NCI-H2107 (cell line): ENCODE measurements around the gene RBM43.
"Not testable (repeated sequence)": the region's sequence is repeated elsewhere in the genome, so short reads cannot be mapped to it uniquely, and the experiment has no call there.

ENCODE experiments used
- DNase-seq: peaks from one replicate; lab custom pipeline; 2025; lab: John Stamatoyannopoulos, UW

Gene RBM43

DNA sequence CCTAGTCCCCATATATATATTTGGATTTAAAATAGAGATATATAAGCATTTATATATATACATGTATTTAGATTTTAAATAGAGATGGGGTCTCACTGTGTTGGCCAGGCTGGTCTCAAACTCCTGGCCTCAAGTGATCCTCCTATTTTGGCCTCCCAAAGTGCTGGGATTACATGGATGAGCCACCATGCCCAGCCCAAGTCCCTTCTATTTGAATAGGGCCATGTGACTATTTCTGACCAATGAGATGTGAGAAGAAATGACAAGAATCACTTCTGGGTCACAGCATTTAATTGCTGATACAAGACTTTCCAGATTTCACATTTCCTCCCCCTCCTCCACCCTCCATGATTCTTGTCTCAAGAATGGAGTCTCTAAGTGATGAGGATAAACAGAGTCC, 6.4 kb upstream of the RBM43 start:
- DNase-seq, result no peak

DNA sequence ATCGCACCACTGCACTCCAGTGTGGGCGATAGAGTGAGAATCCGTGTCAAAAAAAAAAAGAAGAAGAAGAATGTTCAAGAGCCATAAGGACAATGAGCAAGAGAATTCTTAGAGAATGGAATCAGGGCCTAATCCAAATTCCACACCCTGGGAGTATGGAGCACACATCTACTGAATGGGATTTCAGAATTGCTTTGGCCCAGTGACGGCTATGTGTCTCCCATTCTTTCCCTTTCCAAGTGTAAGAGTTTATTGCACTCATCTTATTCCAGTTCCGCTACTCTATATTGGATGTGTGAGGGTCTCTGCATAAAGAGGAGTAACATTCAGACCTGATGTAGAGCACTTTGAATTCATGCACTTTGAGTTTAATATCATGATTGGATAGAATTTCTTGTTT, 5.9 kb upstream of the RBM43 start:
- DNase-seq, result no peak

- DNase-seq, result no peak
Observed at GRCh38 chr2:151265991-151266390, 4.3 kb upstream of the RBM43 start.

DNA sequence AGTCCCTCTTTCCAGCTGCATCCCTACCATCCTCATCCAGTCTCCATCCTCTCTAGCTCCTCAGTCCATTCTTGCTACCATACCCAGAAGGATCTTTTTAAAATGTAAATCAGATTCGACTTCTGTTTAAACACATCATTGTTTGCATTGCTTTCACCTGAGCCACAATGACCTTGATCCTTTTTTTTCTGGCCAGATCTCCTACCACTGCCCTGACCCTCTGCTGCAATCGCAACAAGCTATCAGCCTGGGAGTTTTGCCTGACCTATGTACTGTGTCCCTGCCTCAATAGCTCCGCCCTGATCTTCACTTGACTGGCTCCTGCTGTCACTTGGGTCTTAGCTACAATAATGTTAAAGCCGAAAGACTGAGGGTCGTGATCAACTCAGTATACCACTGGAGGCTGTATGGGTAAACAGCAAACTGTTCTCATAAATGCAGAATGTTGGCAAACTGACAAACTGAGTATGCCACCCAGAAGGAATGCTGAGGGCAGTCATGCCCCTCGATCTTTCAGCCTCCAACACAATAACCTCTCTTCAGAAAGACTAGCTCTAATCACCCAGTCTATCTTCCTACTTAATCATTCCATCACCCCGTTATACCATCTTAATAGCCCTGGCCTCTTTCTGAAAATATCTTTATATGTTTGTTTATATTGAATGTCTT, 2.6 kb upstream of the RBM43 start:
- no peak for DNase-seq

DNA sequence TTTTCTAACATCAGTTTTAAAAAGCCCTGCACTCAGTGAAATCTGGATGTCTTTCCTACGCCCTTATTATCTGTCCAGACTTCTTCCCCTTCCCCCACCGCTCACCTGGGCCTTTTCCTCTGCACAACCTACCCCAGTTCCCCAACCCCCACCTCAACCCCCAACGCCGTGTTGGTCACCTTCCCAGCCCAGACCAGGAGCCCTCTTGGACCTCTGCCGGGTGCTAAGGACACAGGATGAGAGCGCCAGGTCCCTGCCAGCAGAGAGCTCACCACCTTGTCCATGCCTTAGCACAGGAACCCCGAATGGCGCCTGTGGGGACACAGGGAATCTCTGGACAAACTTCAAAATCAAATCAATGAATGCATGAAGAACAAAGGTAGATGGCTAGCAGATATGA, 966 bp upstream of the RBM43 start:
- no peak for DNase-seq

DNA sequence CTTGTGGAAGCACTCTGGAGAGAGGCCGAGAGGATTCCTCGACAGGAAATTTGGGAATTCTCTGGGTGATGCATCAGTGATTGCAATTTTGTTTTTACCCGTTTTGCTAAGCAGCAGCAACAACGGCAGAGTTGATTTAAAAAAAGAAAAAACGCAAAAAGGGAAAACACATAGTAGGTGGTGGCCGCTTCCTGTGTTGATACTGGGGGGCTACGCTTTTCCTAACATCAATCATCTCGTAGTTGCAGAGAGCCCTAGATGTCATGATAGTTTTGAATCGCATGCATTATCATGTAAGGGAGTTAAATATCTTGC, 271 bp upstream of the RBM43 start:
- DNase-seq, result no peak

DNA sequence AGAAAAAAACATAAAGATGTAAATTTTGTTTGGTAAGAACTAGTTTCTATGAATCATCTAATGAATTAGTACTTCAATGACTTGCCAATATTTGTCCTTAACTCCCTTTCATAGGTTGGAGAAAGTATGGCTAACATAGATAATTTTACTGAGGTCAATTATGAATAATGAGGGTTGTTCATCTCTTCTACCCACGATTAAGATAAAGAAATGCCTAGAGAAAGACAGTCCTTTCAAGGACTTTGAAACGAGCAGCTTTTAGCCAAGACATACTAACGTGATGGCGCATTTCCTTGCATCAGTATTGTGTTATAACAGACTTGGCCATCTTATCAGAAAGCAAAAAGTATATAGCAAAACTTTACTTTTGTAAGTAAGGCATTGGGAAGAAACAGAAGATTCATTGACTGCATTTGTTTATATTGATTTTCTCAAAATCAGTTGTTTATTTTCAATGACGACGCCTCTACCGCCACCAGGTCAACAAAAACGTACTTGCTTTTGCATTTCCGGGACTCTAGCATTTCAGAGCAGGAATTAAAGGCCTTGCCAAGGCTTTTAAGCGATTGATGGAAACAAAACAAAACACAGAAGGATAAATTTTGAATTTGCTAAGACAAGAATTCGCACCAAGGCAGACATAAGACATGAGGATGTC, 961 bp downstream of the RBM43 start:
- no peak for DNase-seq

GRCh38 chr2:151258121-151258520, 3.5 kb downstream of the RBM43 start:
- no peak for DNase-seq

DNA sequence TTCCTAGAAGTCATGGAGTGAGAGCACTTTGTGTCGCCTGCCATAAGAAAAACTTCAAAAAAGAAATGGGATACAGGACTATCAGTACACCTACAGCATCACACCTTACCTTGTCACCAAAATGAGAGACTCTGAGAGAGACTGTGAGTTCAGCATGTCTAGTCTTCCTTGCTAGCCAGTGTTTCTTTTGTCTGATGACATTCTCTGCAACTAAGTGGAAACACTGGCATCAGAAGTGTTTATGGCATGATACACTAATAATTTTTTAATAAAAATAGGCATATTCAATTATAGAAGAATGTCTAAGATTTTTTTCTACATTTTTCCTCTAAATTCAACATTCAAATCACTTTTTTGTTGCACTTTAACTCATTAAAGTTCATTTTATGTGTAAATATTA, 9.0 kb downstream of the RBM43 start:
- no peak for DNase-seq

DNA sequence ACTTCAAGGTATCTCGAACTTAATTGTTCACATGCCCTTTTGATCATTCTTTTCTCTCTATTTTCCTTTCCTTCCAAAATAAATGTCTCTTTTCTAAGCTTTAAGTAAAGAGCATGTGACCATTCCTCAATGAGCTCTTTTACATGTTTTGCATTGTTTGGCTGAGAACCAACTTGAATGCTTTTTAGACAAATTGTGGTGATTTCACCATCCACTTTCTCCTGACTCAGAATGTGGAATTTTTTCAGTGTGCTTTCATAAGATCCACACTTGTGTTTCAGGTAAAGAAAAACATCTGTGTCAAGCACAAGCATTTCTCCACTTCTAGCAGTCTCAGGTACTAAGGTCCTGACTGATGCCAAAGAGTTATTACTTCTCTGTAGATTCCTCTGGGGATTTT, 10.7 kb downstream of the RBM43 start:
- no peak for DNase-seq

DNA sequence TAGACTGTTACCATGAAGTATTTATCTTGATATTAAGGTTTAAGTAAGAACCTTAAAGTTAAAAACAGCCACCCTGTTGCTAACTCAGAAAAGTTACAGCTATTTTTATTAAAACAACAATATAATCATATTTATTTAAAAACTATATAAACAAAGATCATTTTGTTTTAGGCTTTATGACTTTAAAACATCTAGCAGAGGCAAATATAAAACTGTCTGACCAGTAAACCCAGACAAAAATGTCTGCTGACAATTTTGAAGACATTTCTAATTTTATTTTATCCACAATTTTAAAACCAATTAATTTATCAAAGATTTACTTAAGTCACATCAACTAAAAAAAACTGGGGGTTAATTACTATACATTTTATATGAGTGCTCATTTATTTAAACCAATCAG, 14.2 kb downstream of the RBM43 start:
- DNase-seq, result no peak

DNA sequence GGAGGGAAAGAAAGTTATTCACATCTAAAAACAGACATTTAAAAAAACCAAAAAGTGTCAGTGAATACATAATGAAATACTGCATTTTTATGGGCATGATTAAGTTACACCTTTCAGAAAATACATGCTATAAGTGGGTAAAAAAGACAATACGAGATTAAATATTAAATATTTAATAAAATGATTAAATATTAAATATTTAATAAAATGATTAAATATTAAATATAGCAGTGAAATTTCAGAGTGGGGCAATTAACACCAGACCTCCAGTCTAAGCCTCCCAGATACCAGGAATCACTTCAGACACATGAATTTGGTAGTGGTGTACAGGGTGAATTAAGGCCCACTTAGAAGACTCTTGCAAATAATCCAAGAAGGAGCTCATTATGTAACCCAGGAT, 15.5 kb downstream of the RBM43 start:
- DNase-seq, result no peak

- DNase-seq, result no peak
Observed at GRCh38 chr2:151243468-151243867, 18.2 kb downstream of the RBM43 start.

DNA sequence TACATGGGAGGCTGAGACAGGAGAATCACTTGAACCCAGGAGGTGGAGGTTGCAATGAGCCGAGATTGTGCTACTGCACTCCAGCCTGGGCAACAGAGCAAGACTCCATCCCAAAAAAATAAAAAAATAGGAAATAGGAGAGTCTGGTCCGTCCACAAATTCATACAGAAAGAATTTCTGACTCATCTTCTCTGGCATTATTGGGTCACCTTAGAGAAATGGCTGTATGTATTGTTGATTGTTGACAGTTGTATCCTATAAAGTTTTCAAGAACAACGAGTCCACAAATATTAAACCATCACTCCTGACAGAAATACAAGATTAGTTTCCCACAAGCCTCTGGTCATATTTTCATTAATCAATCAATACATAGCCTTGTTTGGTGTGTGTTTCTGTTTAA, 20.4 kb downstream of the RBM43 start:
- no peak for DNase-seq

GRCh38 chr2:151240433-151240832, 21.2 kb downstream of the RBM43 start:
- DNase-seq, result no peak

DNA sequence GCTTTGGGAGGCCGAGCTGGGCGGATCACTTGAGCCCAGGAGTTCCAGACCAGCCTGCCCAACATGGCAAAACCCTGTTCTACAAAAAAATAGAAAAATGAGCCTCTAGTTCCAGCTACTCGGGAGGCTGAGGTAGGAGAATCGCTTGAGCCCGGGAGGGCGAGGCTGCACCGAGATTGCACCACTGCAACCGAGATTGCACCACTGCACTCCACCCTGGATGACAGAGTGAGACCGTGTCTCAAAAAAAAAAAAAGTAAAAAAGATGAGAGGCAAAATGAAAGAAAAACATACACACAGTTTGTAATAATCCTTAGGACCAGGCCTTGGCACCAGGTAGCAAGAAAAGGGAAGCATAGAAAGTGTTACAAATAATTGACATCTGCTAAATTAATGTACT, 22.0 kb downstream of the RBM43 start:
- DNase-seq, result no peak

- DNase-seq, result peak; percentile 6
Observed at GRCh38 chr2:151238527-151239487, 22.9 kb downstream of the RBM43 start.

GRCh38 chr2:151237422-151238025, 24.1 kb downstream of the RBM43 start:
- no peak for DNase-seq

DNA sequence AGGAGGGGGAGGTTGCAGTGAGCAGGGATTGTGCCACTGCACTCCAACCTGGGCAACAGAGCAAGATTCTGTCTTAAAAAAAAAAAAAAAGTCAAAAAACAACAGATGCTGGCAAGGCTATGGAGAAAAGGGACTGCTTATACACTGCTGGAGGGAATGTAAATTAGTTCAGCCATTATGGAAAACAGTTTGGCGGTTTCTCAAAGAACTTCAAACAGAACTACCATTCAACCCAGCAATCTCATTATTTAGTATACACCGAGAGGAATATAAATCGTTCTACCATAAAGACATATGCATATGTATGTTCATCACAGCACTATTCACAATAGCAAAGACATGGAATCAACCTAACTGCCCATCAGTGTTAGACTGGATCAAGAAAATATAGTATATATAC, 27.9 kb downstream of the RBM43 start:
- not testable (repeated sequence) for DNase-seq

DNA sequence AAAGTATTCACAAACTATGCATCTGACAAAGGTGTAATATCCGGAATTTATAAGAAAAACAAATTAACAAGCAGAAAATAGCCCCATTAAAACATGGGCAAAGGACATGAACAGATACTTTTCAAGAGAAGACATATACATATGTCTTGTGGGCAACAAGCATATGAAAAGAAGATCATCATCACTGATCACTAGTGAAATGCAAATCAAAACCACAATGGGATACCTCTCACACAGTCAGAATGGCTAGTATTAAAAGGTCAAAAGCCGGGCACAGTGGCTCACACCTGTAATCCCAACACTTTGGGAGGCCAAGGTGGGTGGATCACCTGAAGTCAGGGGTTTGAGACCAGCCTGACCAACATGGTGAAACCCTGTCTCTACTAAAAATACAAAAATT, 28.4 kb downstream of the RBM43 start:
- DNase-seq, result not testable (repeated sequence)

GRCh38 chr2:151230627-151231140, 31.0 kb downstream of the RBM43 start:
- no peak for DNase-seq

DNA sequence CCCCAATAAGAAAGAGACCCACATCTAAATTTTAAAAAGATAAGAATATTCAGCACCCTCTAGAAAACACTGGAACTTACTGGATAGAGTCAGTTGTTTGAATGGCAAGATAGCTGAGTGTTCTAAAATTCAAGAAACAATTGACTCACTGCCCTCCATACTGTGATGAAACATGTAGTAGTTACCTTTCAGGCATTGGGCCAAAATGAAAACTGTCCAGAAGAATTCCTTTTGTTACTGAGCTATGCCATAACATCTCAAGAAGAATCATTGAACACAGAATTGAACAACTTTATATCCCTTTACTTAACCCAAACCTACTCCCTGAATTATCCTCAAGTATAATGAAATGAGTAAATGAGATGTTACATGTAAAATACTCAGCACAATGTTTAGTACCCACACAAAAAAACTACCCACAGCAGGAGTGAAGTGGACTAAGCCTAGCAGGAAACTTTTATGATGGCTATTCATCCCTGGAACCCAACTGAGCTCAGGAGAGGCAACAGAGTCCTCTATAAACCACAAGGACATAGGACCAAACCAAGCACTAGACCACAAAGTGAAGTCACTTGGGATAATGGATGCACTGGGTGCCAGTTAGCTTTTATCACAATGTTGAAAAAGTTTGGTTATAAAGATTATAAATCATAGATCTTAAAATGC, 32.7 kb downstream of the RBM43 start:
- peak; percentile 30 for DNase-seq
